Measurements from ENCODE around the gene TRERF1. TPM values are rescaled to one million over a fixed set of nuclear protein-coding genes. Genes with fewer than 3 reads are reported as not detected.

Gene TRERF1
- total and polyA plus RNA-seq, 2 experiments from 2014 or later = 11.2 to 20.6 TPM

- no peak overlapping the region for H3K27ac ChIP-seq (ENCODE audit: low read depth)
- peaks cover 2% of the 10 kb centered on the region; the same call in 1 of the 3 replicates for H3K36me3 Mint-ChIP-seq (ENCODE audit: low read depth)
- H3K79me2 ChIP-seq (replicated peaks; ENCODE audit: insufficient read depth) = peaks cover 80% of the 10 kb centered on the region
- H3K27ac Mint-ChIP-seq = peak overlapping the region; percentile 44
- no peak overlapping the region for H3K4me3 ChIP-seq
- H3K4me1 ChIP-seq (ENCODE audit: insufficient read depth) = peaks cover 23% of the 10 kb centered on the region
- no peaks in the 10 kb centered on the region for H3K9me3 Mint-ChIP-seq
- H3K36me3 ChIP-seq (ENCODE audit: insufficient read depth) = no peaks in the 10 kb centered on the region
- peaks cover 27% of the 10 kb centered on the region for H3K4me1 Mint-ChIP-seq
- H3K27me3 ChIP-seq (ENCODE audit: insufficient read depth) = no peaks in the 10 kb centered on the region
- ATAC-seq (no peak), DNase-seq (ENCODE audit: low spot score) (no peak)
- TF ChIP-seq EZH2 (IDR thresholded peaks at IDR 0.05; ENCODE audit: low read depth, unreplicated experiment) (no peak), ZNF462 (CRISPR knock-in tag; IDR thresholded peaks at IDR 0.05) (no peak), EZH2phosphoT487 (IDR thresholded peaks at IDR 0.05; ENCODE audit: unreplicated experiment) (no peak), POLR2AphosphoS5 (IDR thresholded peaks at IDR 0.05; ENCODE audit: low read depth) (no peak), ZNF114 (CRISPR knock-in tag; IDR thresholded peaks at IDR 0.05) (no peak), STAT1 (IDR thresholded peaks at IDR 0.05; ENCODE audit: unreplicated experiment) (no peak), JUNB (IDR thresholded peaks at IDR 0.05; ENCODE audit: unreplicated experiment) (no peak), CREB1 (CRISPR knock-in tag; IDR thresholded peaks at IDR 0.05; ENCODE audit: low read depth) (no peak), NANOG (IDR thresholded peaks at IDR 0.05; ENCODE audit: borderline replicate concordance) (no peak), ZNF331 (CRISPR knock-in tag; IDR thresholded peaks at IDR 0.05; ENCODE audit: low read depth) (no peak), REST (IDR thresholded peaks at IDR 0.05; ENCODE audit: unreplicated experiment) (no peak)
- TF ChIP-seq, protein P1, sequence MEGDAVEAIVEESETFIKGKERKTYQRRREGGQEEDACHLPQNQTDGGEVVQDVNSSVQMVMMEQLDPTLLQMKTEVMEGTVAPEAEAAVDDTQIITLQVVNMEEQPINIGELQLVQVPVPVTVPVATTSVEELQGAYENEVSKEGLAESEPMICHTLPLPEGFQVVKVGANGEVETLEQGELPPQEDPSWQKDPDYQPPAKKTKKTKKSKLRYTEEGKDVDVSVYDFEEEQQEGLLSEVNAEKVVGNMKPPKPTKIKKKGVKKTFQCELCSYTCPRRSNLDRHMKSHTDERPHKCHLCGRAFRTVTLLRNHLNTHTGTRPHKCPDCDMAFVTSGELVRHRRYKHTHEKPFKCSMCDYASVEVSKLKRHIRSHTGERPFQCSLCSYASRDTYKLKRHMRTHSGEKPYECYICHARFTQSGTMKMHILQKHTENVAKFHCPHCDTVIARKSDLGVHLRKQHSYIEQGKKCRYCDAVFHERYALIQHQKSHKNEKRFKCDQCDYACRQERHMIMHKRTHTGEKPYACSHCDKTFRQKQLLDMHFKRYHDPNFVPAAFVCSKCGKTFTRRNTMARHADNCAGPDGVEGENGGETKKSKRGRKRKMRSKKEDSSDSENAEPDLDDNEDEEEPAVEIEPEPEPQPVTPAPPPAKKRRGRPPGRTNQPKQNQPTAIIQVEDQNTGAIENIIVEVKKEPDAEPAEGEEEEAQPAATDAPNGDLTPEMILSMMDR (conservative IDR thresholded peaks at IDR 0.05; ENCODE audit: low read depth in 2 of 2) = no peak
- TF ChIP-seq, protein P2, sequence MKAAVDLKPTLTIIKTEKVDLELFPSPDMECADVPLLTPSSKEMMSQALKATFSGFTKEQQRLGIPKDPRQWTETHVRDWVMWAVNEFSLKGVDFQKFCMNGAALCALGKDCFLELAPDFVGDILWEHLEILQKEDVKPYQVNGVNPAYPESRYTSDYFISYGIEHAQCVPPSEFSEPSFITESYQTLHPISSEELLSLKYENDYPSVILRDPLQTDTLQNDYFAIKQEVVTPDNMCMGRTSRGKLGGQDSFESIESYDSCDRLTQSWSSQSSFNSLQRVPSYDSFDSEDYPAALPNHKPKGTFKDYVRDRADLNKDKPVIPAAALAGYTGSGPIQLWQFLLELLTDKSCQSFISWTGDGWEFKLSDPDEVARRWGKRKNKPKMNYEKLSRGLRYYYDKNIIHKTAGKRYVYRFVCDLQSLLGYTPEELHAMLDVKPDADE (IDR thresholded peaks at IDR 0.05) = no peak
- H4K20me1 ChIP-seq (replicated peaks; ENCODE audit: insufficient read depth) = peaks cover 37% of the 10 kb centered on the region
- no peak overlapping the region for H3K4me2 ChIP-seq
- H3K27me3 Mint-ChIP-seq (ENCODE audit: insufficient read depth, low read depth, poor library complexity) = peaks cover 9% of the 10 kb centered on the region
- no peaks in the 10 kb centered on the region for H3F3A ChIP-seq (replicated peaks; ENCODE audit: low read depth)
- H2AFZ ChIP-seq = no peak overlapping the region
- H3K9me2 ChIP-seq (ENCODE audit: insufficient read depth) = no peaks in the 10 kb centered on the region
- H3K4me3 Mint-ChIP-seq = no peak overlapping the region
Observed at GRCh38 chr6:42320762-42321161, 131.0 kb downstream of the TRERF1 start.

All from GM23338 (cell line).